Umbilical cord (tissue), 2 donors: ENCODE measurements around the gene CACNA1C. TPM values are rescaled to one million over a fixed set of nuclear protein-coding genes. Genes with fewer than 3 reads are reported as not detected.

Experiments used
- DNase-seq: peaks from one replicate; pipeline ENCODE4 v3.0.0-alpha.2; 2015; ENCODE audit warnings: low spot score
- total RNA-seq: library from RNA; depleted of rRNA; stranded (reverse); fragments of >200 nt; gene quantifications from one replicate; pipeline ENCODE4 v1.2.3, GENCODE V29; 2014; ENCODE audit warnings: low replicate concordance; ENCODE audit not compliant: insufficient read depth

The CACNA1C gene
- total RNA-seq, 1 donor from 2014 or later, result 116 TPM

DNA sequence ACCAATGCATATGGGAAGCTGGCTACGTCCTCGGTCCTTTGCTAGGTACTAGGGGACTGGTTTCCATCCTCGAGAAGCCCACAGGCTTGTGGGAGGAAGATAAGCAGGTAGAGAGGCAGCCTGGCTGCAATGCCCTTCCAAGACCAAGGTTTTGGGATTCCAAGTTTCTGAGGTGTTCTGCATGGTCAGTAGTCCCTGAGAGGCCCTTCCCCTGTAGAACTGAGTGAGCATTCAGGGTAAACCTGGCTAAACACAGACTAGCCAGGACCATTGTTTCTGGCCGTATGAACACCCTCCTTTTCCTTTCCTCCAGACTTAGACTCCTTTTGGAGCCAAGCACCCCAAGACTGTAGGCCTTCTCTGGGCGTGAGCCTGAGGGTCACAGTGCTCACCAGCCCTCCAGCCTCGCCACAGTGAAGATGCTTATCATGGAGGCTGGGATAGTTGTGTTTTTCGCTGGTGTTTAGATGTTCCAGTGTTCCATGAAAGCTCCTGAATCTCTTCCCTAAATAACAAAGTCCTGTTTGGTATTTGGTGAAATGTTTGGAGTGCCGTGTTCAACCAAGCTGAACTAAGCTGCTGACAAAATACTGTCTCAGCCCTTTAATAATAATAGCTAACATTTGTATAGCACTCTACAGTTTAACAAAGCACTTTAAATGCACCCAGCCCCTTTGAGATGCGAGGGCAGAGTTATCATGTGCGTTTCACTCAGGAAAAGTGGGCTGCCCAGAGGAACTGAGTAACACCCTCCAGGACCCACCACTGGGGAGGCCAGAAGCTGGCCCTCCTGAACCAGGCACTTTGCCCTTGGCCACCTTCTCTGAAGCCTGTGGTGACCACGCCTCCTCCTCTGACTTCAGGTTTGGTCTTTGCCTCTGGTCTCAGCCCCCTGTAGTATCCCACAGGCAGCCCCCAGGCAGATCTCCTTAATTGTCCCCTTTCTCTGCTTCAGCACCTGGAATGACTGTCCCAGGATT, 284.5 kb downstream of the CACNA1C start:
- no peak for DNase-seq

DNA sequence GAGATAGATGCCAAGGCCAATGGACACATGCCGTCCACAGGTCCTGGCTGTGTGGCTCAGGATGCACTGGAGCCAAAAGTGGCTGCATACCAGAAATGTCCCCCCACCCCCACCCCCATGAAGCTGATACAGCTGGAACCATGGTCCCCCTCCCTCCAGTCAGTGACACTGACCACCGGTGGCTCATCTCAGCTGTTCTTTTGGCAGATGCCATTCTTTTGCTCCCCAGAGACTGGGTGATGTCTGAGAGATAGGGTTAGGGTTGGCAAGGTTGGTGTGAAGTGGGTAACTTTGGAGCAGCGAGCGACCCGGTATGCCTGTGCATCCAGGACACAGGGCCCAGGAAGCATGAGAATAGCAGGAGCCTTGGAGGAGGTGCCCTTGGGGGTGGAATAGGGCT, 285.6 kb downstream of the CACNA1C start:
- no peak for DNase-seq

DNA sequence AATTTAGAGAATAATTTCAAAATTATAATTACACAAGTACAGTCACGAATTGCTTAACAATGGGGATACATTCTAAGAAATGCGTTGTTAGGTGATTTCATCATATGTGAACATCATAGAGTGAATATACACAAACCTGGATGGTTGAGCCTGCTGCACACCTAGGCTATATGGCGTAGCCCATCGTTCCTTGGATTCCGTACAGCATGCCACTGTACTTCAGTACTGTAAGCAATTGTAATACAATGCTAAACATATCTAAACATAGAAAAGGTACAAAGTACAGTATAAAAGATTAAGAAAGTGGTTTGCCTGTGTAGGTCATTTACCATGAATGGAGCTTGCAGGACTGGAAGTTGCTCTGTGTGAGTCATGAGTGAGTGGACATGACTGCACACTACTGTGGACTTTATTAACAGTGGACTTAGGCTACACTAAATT, 286.2 kb downstream of the CACNA1C start:
- DNase-seq, result no peak

DNA sequence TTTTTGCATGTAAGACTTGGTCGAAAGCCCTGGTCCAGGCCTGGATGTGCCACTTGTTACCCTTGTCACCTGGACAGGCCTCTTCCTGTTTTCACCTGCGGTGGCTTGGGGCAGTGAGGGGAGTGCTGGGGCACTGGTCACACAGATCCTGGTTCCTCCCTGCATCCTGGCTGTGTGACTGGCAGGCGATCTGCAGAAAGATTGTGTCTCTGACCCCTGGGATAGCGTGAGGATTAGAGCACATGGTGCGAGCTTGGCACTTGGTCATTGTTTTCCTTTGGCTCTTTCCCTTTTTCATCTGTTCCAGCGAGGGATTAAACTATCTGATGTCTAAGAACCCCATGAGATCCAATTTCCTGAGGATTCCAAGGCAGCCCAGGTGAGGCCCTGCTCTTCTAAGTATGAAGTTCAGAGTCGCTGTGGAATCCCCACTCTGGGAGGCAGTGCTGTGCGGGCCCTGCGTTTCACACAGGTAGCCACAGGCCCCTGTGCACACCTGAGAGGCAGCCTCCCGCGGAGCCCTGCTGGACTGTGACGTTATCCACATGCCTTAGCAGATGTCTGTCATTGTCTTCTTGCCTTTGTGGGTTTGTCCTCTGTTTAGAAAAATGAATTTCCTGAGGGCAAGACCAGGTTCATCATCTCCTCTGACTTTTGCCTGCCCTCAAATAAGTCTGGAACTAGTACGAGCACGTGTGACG, 288.4 kb downstream of the CACNA1C start:
- DNase-seq, result no peak

DNA sequence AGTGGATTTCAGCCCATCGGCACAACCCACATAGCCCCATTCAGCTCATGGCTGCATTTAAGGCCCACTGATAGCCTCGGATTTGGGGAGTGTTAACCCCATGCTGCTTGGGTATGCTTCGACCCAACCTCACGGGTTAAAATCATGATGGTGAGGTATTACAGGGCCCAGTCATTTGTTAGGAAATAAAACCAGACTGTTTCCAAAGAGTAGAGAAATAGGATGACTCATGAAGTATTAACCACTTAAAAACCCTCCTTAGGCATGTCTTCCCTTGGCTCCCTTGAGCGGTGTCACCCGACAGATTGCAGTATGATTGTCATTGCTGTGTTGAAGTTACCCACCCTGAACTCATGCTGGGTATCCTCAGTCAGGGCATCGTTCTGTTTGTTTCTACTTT, 289.1 kb downstream of the CACNA1C start:
- DNase-seq, result no peak

DNA sequence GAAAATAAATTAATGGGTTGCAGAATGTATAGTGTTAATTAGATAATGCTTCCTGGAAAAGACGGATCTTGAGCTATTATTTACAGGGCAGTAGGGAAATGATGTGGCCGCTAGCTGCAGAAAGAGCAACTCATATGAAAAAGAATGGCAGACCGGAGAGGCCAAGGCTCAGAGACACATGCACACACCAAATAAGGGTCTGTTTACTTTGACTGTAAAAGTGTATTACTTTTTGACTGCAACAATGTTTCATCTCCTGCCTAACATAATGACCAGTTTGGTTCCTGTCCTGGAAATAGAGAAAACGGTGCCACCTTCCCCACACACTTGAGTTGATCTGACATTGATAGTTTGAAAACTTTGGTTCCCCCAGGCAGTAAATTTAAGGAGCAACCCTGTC, 290.9 kb downstream of the CACNA1C start:
- no peak for DNase-seq

DNA sequence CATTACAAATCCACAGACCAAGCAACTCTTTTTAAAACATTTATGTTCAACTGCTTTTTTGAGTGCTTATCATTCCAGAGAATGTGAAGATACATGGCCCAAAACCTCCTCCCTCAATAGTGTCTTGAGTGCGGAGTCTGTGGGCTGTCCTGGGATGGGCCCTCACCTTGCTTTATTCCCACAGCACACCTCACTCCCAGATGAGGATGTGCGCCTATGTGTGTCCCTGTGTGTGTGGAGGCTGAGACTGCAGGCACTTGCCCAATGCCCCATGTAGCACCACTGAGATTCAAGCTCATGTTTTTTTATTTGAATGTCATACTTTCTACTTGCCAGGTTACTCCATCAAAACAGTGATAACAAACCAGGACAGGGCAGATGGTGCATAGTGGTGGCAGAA, 291.7 kb downstream of the CACNA1C start:
- no peak for DNase-seq

DNA sequence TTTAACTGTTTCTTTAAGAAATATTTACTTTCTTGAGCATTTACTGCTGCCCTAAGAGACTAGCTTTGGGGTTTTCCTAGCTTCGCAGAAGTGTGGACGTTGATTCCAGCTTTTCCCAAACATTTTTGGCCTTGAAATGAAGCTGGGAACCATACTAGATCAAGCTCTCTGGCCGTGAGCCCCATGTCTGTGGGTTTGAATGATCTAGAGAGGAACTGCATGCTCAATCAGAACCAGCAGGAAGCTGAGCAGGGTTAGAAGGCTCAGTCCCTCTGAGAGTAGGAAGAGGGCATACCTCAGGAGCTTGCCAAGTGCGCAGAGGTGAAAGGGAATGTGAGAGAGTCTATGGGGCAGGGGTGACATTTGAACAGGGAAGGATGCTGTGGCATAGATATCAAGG, 292.1 kb downstream of the CACNA1C start:
- DNase-seq, result no peak

DNA sequence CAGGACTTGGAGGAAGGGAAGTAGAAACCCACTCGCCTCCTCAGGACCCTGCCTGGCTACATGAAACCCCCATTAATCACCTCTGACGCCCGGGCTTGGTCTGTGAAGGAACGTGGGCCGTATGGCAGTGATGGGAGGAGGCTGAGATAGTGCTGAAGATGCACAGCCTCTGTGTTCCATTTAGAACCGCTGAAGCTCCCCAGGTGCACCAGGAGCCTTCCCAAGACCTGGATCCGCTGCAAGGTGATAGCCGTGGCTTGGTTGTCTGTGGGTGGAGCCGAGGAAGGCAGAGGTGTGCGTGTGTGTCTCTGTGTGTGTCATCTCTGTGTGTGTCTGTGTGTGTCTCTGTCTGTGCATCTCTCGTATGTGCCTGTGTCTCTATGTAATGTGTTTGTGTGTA, 293.1 kb downstream of the CACNA1C start:
- no peak for DNase-seq

DNA sequence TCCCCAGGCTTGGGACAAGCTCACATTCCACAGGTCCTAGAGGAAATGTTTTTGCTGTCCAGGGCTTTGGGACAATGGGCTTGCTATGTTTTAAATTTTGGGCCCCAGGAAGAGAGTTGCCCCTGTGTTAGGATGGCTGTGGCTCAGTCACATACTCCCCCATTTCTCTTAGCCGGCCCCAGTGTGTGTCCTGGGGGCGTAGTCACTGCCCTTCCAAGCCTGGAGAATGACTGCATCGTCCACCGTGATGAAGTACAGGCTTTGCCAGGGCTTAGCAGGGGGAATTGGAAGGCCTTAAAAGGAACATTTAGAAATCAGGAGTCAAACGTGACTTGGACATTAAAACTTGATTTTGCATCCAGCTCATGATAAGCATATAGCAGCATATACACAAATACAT, 293.6 kb downstream of the CACNA1C start:
- peak; percentile 80 for DNase-seq

DNA sequence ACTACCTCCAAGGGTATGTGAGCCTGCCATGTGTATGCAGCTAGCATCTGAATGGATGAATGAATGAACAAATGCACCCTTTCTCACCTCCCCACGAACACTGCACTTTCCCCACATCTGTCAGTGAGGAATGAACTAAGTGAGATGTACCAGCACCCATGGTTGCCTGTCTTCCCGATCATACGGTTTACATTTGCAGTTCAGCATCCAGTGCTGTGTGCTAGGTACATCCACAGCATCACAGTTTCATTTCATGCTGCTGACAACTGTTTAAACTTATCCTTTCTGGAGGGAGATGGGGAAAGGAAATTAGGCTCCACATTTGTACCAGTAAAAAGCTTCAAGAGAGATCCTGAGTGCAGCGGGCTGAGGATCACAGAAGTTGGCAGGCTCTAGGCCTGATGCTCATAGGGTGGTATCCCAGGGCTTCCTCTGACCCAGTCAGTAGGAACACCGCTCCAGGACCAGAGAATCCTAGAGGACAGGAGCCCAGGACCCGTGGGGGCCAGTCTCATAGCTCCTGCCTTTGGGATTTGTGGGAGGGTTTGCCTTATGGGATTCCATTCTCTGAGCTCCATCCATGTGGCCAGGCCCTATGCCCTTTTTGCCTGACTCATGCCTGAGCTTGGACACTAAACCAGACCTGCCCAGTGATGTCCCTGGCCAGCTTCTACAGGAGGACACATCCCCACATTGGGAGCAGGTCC, 294.5 kb downstream of the CACNA1C start:
- no peak for DNase-seq

DNA sequence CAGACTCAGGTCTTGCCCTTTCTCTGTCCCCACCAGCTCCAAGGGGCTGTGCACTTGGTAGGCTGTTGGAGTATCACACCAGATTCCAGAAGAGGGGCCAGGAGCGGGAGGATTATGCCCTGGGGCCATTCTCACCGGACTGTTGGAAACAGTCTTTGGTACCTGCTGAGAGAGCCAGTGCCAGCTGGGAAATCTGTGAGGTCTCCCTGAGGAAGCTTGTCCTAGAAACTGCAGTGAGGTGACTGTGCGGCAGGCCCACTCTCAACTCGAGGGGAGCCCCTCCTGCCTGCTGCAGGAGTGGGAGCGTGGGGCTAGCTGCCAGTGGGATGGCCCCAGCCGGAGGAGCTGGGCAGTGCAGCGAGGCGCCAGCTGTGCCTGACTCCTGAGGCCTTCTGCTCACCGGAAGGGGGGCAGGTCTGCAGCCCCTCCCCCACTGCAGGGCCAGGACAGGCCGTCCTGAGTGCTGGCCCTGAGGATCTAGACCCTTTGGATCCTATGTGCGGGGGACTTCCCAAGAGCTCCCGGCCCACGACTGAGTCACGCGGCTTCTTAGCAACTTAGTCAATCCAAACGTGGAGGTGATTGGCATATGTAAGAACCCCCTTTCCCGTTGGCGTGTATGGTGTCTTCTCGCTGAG, 295.2 kb downstream of the CACNA1C start:
- DNase-seq, result no peak

DNA sequence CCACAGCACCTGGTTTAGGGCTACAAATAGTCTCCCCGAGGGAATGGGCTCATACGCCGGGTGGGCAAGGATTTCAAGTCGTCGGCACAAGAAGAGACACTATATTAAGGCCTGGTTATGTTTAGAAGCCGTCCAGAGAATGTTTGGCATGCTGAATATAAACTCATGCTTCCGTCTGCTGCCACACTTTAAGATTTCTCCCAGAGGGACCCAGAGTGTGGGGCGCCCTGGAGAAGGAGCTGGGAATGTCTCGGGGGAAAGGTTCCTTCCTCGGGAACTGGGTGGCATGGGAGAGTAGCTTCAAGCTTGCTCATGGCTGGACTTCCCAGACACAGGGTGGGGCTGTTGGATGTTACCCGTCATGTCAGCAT, 295.7 kb downstream of the CACNA1C start:
- peak; percentile 64 for DNase-seq

DNA sequence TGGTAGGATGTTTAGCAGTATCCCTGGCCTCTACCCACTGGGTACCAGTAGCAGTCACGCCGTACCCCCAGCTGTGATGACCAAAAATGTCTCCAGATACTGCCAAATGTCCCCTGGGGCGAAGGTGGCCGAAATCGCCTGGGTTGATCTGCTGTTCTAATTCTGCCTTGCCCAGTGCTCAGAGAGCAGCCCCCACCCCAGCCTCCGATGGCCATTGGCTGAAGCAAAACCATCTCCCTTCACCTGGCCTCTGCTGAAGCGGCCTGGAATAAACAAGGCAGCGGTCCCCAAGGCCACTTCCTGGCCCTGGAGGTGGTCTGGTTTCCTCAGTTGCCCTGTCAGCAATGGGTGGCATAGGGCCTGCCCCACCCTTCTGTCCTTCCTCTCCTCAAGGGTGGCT, 298.4 kb downstream of the CACNA1C start:
- DNase-seq, result no peak

DNA sequence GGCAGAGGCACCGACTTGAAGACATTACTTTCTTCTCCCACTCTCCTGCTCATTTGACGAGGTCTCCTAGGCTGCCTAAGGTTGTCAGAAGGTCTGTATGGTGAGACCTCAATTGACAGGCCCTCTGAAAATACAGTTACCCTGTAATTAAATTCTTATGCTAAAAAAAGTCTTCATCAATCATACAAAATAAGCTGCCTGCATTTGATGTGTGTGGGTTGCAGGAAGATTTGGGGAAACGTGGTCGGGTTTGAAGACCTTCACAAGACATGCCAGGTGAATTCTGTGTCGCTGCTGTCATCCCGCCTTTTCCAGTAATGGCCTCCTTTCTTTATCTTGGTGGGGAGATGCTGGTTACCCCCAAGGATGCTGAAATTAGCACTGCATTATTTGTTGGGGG, 299.4 kb downstream of the CACNA1C start:
- no peak for DNase-seq

DNA sequence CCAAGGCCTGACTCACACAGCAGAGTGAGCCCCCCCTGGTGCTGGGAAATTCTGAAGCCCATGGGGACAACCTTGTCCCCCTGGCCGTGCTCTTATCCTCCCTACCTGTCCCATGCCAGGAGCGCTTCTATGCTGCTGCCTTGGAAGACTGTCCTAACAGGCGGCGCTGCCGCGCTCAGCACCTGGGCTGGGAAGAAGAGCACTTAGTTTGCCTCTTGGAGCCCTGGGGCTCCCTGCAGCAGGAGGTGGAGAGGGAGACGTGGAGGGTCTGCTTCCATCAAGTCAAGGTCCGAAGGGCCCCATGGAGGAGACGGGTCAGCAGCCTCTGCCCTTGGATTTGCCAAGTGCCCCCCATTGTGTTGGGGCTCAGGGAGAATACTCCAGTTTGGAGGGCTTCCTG, 300.5 kb downstream of the CACNA1C start:
- DNase-seq, result no peak

DNA sequence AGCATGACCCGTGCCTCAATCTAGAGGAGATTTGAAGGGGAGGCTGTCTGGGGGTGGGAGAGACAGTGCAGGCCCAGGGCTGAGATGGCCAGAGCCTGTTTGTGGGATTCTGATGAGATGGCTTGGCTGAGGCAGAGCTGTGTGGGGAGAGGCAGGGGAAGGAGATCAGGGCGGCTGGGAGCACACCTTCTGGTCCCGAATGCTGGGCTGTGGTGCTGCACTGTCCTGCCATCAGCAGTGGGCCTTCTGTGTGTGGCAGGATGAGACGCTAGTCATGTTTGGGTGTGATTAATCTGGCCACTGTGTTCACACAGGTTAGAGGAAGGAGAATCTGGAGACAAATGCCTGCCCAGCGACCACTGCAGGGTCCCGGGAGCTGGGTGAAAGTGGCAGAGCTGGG, 300.9 kb downstream of the CACNA1C start:
- DNase-seq, result no peak

DNA sequence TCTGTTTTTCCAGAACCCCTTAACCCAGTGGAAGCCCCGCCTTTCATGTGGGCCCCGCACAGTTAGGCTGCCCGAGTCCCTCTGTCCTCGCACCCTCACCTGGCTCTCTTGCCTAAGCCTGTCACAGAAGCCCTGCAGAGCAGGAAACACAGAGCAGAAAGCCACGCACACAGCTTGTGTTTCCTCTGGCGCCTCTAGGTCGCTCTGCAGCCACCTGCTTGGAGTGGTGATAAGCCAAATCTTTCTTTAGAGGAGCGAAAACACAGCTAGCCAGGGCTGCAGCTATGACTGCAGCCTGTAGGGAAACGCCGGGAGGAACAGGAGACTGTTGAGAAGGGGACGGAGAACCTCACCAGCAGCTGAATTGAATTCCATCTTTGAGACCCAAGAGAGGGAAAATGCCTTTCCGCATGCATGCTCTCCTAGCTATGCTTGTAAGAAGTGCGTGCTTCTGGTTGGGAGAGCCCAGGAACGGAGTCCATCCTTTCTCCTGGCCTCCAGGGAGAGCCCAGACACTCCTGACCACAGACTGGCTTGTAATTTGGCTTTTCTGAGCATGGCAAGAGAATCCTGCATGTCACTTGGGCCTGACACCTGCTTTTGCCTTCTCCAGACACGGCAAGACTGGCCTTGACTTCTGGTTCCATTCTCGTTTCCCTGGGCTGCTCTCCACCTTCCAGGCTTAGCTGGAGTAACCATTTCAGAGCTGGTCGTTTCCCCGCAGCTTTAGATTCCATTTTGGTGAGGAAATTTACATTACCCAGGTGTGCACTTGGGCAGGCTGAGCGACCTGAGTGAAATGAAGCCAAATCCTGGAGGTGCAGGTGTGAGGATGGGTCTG, 301.6 kb downstream of the CACNA1C start:
- no peak for DNase-seq

DNA sequence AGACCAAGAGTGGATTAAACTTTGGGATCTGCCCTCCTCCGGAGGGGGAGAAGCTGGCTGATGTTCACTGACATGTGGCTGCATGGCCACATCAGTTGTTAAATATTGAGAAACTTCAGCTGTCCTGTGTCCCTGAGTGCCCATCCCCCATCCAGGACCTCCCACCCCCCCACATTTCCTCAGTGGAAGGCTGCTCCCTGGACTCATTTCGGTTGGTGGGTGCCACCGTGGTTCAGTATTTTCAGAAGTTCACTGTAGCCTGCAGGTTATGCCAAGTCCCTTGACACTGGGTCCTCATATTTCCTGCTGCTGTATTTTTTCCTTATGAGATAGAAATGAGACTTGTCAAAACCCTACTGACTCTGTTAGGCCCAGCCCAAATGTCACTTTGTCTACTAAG, 302.4 kb downstream of the CACNA1C start:
- DNase-seq, result no peak

DNA sequence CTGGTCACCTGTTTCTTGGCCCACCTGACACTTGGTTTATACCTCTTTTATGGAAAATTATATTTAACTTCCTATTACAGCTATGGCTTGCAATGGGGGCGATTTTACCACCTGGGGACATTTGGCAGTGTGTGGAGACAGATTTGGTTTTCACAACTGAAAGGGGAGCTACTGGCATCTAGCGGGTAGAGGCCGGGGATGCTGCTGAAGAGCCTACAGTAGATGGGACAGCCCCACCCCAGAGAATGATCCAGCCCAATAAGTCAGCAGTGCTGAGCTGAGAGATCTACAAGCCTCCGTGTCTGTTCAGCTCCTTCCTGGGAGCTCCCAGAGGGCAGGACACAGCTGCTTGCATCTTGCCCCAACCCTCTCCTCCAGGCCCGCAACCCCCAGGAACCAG, 302.8 kb downstream of the CACNA1C start:
- no peak for DNase-seq

DNA sequence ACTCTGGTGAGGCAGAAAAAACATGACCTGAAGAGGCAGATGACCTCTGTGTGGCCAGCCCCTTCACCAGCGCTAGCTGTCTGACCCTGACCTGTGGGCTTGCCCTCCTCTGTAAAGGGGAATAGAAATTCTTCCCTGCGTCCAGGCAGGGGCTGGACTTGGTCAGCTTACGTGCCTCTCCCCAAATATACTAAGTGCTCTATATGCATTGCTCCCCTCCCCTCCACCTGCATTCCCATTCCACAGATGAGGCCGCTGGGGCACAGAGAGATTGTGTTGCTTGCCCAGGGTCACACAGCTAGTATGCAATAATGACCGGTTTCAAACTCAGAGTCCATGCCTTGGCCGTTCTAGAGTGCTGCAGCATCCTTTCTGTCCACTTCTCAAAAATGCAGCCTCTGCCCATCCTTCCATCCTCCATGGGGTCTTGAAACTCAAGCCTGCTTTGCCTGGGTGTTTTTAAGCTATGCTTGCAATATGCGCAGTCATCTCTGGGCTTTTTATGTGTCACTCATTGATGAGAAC, 303.9 kb downstream of the CACNA1C start:
- no peak for DNase-seq
